ENCODE results near the gene CNPY4.

- no peak for TF ChIP-seq CTCF (IDR thresholded peaks at IDR 0.05)
- TF ChIP-seq POLR2A (IDR thresholded peaks at IDR 0.05): no peak
Observed at GRCh38 chr7:100095704-100096103, 23.7 kb upstream of the CNPY4 start.

All from body of pancreas (tissue), 4 donors.